Gastrocnemius medialis (tissue), 4 donors: ENCODE data around the gene OCIAD1.

ENCODE experiments used
- POLR2A ChIP-seq, 2 donors: fragments of 450-650 bp; IDR thresholded peaks; one replicate each; pipeline ENCODE4 v1.6.1; 2017; ENCODE audit warnings: antibody characterized with exemption in 2 of 2, mild to moderate bottlenecking in 2 of 2, moderate library complexity in 2 of 2
- TF ChIP-seq, protein P1 (sequence below), 5 experiments: fragments of 450-650 bp in 3 of 5; fragments of 200-600 bp in 2 of 5; sonication (generic) in 2 of 5; IDR thresholded peaks in 4 of 5; conservative IDR thresholded peaks in 1 of 5; 1 replicate in 4 of 5; 2 replicates in 1 of 5; pipeline ENCODE4 v1.5.1; 2016 to 2019; ENCODE audit warnings: antibody characterized with exemption in 5 of 5, mild to moderate bottlenecking in 3 of 5, moderate library complexity in 3 of 5

DNA sequence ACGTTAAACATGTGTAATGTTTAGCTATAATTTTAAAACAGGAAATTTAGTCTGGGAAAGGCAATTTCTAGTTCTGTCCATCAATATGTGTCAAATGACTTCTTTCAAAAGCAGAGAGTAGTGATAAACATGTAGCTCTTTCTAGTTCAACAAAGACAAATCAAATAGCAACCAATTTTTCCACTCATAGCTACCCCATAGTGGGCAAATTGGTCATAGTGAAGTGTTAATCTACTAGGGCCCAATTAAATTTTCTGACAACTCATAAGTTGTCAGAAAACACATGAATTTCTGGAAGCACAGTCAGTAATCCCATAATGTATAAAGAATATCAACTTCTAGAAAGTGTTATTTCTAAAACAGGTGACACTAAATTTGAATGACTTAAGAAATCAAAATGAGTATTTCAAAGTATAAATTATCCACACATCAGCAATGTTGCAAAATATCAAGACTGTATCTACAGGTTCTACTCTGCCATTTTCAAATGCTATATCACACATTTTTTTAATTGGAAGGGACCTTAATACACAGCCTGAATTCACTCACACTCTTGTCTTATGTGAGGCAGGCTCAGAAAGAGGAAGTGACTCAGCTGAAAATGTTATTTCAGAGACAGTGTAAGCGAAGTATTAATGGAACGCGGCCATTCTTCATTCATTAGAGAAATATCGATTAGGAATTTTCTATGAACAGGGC is 68.0 kb downstream of the OCIAD1 start:
- no peak for TF ChIP-seq POLR2A (IDR thresholded peaks at IDR 0.05)
- TF ChIP-seq, protein P1, sequence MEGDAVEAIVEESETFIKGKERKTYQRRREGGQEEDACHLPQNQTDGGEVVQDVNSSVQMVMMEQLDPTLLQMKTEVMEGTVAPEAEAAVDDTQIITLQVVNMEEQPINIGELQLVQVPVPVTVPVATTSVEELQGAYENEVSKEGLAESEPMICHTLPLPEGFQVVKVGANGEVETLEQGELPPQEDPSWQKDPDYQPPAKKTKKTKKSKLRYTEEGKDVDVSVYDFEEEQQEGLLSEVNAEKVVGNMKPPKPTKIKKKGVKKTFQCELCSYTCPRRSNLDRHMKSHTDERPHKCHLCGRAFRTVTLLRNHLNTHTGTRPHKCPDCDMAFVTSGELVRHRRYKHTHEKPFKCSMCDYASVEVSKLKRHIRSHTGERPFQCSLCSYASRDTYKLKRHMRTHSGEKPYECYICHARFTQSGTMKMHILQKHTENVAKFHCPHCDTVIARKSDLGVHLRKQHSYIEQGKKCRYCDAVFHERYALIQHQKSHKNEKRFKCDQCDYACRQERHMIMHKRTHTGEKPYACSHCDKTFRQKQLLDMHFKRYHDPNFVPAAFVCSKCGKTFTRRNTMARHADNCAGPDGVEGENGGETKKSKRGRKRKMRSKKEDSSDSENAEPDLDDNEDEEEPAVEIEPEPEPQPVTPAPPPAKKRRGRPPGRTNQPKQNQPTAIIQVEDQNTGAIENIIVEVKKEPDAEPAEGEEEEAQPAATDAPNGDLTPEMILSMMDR (IDR thresholded peaks at IDR 0.05 in 4 of 5, conservative IDR thresholded peaks at IDR 0.05 in 1 of 5) = no peak
